Measurements from ENCODE around the gene CSRP3. TPM values are rescaled to one million over a fixed set of nuclear protein-coding genes. Genes with fewer than 3 reads are reported as not detected.

Gene CSRP3
- total RNA-seq, 1 experiment from 2014 or later = not detected

DNA sequence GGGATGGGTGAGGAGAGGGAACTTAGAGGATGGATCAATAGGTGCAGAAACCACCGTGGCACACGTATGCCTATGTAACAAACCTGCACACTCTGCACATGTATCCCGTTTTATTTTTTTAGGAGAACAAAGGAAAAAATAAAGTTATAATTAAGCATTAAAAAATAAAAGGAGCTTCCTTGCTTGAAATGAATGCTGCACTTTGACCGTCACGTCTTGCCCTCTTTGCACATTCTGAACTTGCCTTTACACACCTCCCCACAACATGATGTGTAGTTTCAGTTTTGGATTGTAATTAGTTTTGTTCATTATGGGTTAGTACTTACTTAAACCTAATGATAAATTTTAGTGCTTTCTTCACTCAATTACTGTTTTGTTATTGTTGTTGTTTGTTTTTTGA lies 3.1 kb upstream of the CSRP3 start:
- intact Hi-C loops (cut with micrococcal nuclease; ENCODE audit: unreplicated experiment) = no loop called here
- Histone ChIP-seq H2AFZ (no peak overlapping the region), H3K36me3 (ENCODE audit: low read depth) (no peaks in the 10 kb centered on the region), H3K79me2 (ENCODE audit: low read depth) (no peaks in the 10 kb centered on the region), H3K27me3 (ENCODE audit: insufficient read depth, low read depth) (no peaks in the 10 kb centered on the region), H3K4me3 (no peak overlapping the region), H3K27ac (no peak overlapping the region), H3K4me1 (replicated peaks; ENCODE audit: insufficient read depth) (peaks cover 17% of the 10 kb centered on the region), H3K4me2 (no peak overlapping the region), H3K9me2 (ENCODE audit: insufficient read depth) (no peaks in the 10 kb centered on the region), H3K9me3 (ENCODE audit: insufficient read depth, low read depth) (no peaks in the 10 kb centered on the region), H4K20me1 (ENCODE audit: insufficient read depth) (no peaks in the 10 kb centered on the region), H3F3A (ENCODE audit: insufficient read depth, low read depth) (peaks cover 8% of the 10 kb centered on the region)
- DNase-seq = no peak
- POLR2A ChIA-PET (ENCODE audit: unreplicated experiment) = no interaction called here
- CTCF ChIA-PET = no interaction called here
- TF ChIP-seq, protein P1, sequence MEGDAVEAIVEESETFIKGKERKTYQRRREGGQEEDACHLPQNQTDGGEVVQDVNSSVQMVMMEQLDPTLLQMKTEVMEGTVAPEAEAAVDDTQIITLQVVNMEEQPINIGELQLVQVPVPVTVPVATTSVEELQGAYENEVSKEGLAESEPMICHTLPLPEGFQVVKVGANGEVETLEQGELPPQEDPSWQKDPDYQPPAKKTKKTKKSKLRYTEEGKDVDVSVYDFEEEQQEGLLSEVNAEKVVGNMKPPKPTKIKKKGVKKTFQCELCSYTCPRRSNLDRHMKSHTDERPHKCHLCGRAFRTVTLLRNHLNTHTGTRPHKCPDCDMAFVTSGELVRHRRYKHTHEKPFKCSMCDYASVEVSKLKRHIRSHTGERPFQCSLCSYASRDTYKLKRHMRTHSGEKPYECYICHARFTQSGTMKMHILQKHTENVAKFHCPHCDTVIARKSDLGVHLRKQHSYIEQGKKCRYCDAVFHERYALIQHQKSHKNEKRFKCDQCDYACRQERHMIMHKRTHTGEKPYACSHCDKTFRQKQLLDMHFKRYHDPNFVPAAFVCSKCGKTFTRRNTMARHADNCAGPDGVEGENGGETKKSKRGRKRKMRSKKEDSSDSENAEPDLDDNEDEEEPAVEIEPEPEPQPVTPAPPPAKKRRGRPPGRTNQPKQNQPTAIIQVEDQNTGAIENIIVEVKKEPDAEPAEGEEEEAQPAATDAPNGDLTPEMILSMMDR (conservative IDR thresholded peaks at IDR 0.05) = no peak
- TF ChIP-seq EZH2 (IDR thresholded peaks at IDR 0.05; ENCODE audit: low read depth) = no peak
- no TSS peak for BruUV-seq (replicated peaks)

DNA sequence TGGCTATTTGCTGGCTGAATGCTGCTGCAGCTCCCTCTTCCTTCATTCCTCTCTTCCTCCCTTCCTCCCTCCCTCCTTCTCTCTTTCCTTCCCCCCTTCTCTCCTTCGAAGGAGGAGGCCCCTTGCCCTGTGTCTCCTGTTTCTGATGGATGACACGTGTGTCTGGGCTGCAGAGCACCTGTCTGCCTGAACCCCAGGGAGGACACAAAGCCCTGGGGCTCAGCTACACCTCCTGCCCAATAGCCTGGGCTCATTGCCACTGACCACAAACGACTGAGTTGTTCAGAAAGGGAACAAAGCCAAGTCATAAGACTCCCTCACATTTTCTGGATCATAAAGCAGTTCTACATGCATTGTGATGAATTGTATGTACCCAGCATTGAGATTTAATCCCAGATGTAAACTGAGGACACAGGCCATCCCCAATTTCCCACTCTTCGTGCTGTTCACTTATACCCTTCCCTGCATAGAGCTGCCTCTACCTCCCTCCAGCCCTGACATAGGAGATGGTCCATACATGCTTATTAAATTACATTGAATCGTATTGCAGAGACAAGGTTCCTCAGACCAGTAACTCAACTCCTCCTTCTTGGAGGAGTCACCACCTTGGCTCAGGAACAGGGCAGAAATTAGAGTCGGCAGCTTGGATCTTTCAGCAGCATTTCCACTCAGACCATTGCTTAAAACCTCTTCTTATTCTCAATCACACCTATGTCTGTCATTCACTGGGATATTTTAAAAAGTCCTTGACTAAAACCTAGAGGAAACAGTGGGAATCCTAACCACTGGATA lies 1.2 kb downstream of the CSRP3 start:
- intact Hi-C loops (cut with micrococcal nuclease; ENCODE audit: unreplicated experiment) = loop anchor here (2.0 kb wide), 1 partner anchor 40 kb away; the partner anchor contains the start of gene E2F8
- no peaks in the 10 kb centered on the region for H4K20me1 ChIP-seq (ENCODE audit: insufficient read depth)
- peaks cover 8% of the 10 kb centered on the region for H3F3A ChIP-seq (ENCODE audit: insufficient read depth, low read depth)
- ChIA-PET CTCF (interaction anchor here (1.0 kb wide), 1 partner anchor 59 kb away, joined by 4 read pairs; no protein-coding TSS in a partner anchor), POLR2A (ENCODE audit: unreplicated experiment) (interaction anchor here (0.6 kb wide), 1 partner anchor 233 kb away, joined by 10 read pairs; no protein-coding TSS in a partner anchor)
- DNase-seq = peak; percentile 76 to 84
- 0 out of 2 replicates have a peak overlapping the region, but pooled peaks have one; percentile 4 for H3K27ac ChIP-seq
- peaks cover 21% of the 10 kb centered on the region for H3K4me1 ChIP-seq (replicated peaks; ENCODE audit: insufficient read depth)
- no peak overlapping the region; the same call in 1 of the 2 replicates for H2AFZ ChIP-seq
- no peaks in the 10 kb centered on the region for H3K36me3 ChIP-seq (ENCODE audit: low read depth)
- no peaks in the 10 kb centered on the region for H3K27me3 ChIP-seq (ENCODE audit: insufficient read depth, low read depth)
- no peaks in the 10 kb centered on the region for H3K9me3 ChIP-seq (ENCODE audit: insufficient read depth, low read depth)
- BruUV-seq (replicated peaks) = no TSS peak
- no peaks in the 10 kb centered on the region for H3K79me2 ChIP-seq (ENCODE audit: low read depth)
- peak overlapping the region; percentile 58 for H3K4me2 ChIP-seq
- no peak overlapping the region for H3K4me3 ChIP-seq
- TF ChIP-seq, protein P1 (conservative IDR thresholded peaks at IDR 0.05) = no peak
- TF ChIP-seq EZH2 (IDR thresholded peaks at IDR 0.05; ENCODE audit: low read depth) = no peak
- no peaks in the 10 kb centered on the region for H3K9me2 ChIP-seq (ENCODE audit: insufficient read depth)

DNA sequence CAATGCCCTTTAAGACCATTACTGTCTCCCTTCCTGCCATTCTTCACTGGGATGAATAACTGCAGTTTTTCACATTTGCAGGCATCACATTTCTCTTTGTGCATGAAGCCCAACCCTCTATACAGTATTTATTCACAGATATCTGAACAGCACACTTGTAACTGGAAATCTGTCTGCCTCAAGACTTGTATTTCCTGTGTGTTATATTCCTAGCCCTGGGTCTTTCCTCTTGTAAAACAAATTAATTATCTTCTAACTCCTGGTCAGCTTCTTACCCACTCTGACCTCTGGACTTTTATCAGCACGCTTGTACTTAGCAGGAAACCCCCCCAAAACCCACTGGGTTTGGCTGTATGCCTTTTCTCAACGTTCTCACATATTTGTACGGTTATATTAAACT lies 2.0 kb downstream of the CSRP3 start:
- DNase-seq = no peak
- no peak overlapping the region for H2AFZ ChIP-seq
- intact Hi-C loops (cut with micrococcal nuclease; ENCODE audit: unreplicated experiment) = loop anchor here (2.0 kb wide), 1 partner anchor 41 kb away; the partner anchor contains the start of gene E2F8
- POLR2A ChIA-PET (ENCODE audit: unreplicated experiment) = interaction anchor here (0.6 kb wide), 1 partner anchor 234 kb away, joined by 10 read pairs; no protein-coding TSS in a partner anchor
- no peaks in the 10 kb centered on the region for H4K20me1 ChIP-seq (ENCODE audit: insufficient read depth)
- peaks cover 8% of the 10 kb centered on the region for H3F3A ChIP-seq (ENCODE audit: insufficient read depth, low read depth)
- no peaks in the 10 kb centered on the region for H3K9me2 ChIP-seq (ENCODE audit: insufficient read depth)
- H3K4me2 ChIP-seq = peak overlapping the region; percentile 58; the same call in 1 of the 2 replicates
- no peak overlapping the region for H3K27ac ChIP-seq
- no peaks in the 10 kb centered on the region for H3K27me3 ChIP-seq (ENCODE audit: insufficient read depth, low read depth)
- peaks cover 21% of the 10 kb centered on the region for H3K4me1 ChIP-seq (replicated peaks; ENCODE audit: insufficient read depth)
- TF ChIP-seq EZH2 (IDR thresholded peaks at IDR 0.05; ENCODE audit: low read depth) = no peak
- TF ChIP-seq, protein P1 (conservative IDR thresholded peaks at IDR 0.05) = no peak
- no TSS peak for BruUV-seq (replicated peaks)
- H3K9me3 ChIP-seq (ENCODE audit: insufficient read depth, low read depth) = no peaks in the 10 kb centered on the region
- no peak overlapping the region for H3K4me3 ChIP-seq
- CTCF ChIA-PET = interaction anchor here (0.6 to 1.0 kb wide), 2 partner anchors 60 to 1084 kb away, joined by 4 to 8 read pairs; no protein-coding TSS in a partner anchor
- no peaks in the 10 kb centered on the region for H3K79me2 ChIP-seq (ENCODE audit: low read depth)
- H3K36me3 ChIP-seq (ENCODE audit: low read depth) = no peaks in the 10 kb centered on the region
